Keratinocyte (primary cell): ENCODE data around the gene RUNX1.

Experiments
- CTCF ChIP-seq, 3 experiments: IDR thresholded peaks in 1 of 3; conservative IDR thresholded peaks in 1 of 3; optimal IDR thresholded peaks in 1 of 3; 2 replicates in 2 of 3; 3 replicates in 1 of 3; pipeline versions ENCODE3 to v1.5.1; 2011; ENCODE audit warnings: low read length in 3 of 3, mild to moderate bottlenecking in 3 of 3, moderate library complexity in 2 of 3, control low read depth in 1 of 3, inconsistent platforms in 1 of 3; ENCODE audit not compliant: insufficient read depth in 2 of 3; ENCODE audit errors: extremely low read depth in 1 of 3
- EZH2 ChIP-seq: IDR thresholded peaks from one replicate; pipeline ENCODE4 v1.6.1; 2012; ENCODE audit warnings: inconsistent platforms, mild to moderate bottlenecking, low read length, moderate library complexity

DNA sequence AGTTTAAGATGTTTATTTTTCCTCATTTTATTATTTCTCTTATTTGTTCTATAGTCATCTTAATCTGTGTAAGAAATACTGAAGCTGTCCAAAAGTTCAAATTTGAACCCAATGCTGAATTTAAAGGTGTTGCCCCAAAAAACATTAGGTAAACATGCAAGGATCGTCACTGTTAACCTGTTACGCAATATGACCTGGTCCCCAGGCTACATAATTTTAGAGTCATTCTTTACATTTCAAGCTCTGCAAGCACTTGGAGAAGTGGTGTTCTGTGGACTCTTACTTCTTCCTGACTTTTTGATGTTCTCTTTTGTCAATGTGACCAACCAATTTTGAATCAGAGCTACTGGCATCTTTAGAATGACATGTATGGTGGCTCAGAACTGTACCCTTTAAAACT is 274.4 kb downstream of the RUNX1 start:
- TF ChIP-seq CTCF (optimal IDR thresholded peaks at IDR 0.05 in 1 of 3, IDR thresholded peaks at IDR 0.05 in 1 of 3, conservative IDR thresholded peaks at IDR 0.05 in 1 of 3; ENCODE audit: extremely low read depth in 1 of 3, insufficient read depth in 2 of 3, low read length in 3 of 3) = no peak
- no peak for TF ChIP-seq EZH2
